Measurements from ENCODE around the gene DAZL.

- TF ChIP-seq CTCF (IDR thresholded peaks at IDR 0.05) (no peak), POLR2A (IDR thresholded peaks at IDR 0.05) (no peak)
These were observed 58.8 kb downstream of the DAZL start for GRCh38 chr3:16546186-16547010.
